CD14-positive monocyte (primary cell): ENCODE data around the gene FAM20C. TPM values are rescaled to one million over a fixed set of nuclear protein-coding genes. Genes with fewer than 3 reads are reported as not detected.
"Not testable (repeated sequence)": the region's sequence is repeated elsewhere in the genome, so short reads cannot be mapped to it uniquely, and the experiment has no call there.

Source experiments
- DNase-seq, 3 donors: peaks; one replicate each; pipeline ENCODE4 v3.0.0-alpha.2; 2011 to 2022
- H2AFZ ChIP-seq: 2 replicates; pipeline ENCODE4 v1.6.0; 2012; ENCODE audit warnings: mild to moderate bottlenecking, low read depth, low read length, inconsistent platforms; ENCODE audit not compliant: insufficient read depth, poor library complexity, severe bottlenecking
- H3K27ac ChIP-seq, 2 donors: 1 replicate in 1 of 2; 2 replicates in 1 of 2; pipeline ENCODE4 v1.5.1; 2012 to 2013; ENCODE audit warnings: low read length in 2 of 2, control low read depth in 1 of 2, inconsistent platforms in 1 of 2, low read depth in 1 of 2, mild to moderate bottlenecking in 1 of 2
- H3K27me3 ChIP-seq, 2 donors: one replicate each; pipeline versions ENCODE4 v1.6.0 to v1.6.1; 2011 to 2013; ENCODE audit warnings: low read length in 2 of 2; ENCODE audit not compliant: control insufficient read depth in 2 of 2, insufficient read depth in 2 of 2
- H3K36me3 ChIP-seq, 2 donors: replicated peaks in 1 of 2; 1 replicate in 1 of 2; 2 replicates in 1 of 2; pipeline versions ENCODE4 v1.5.1 to v1.6.1; 2012 to 2013; ENCODE audit warnings: low read length in 2 of 2, control low read depth in 1 of 2, inconsistent platforms in 1 of 2, mild to moderate bottlenecking in 1 of 2; ENCODE audit not compliant: insufficient read depth in 2 of 2, control insufficient read depth in 1 of 2
- H3K4me1 ChIP-seq, 2 donors: 1 replicate in 1 of 2; 2 replicates in 1 of 2; pipeline versions ENCODE4 v1.5.1 to v1.6.1; 2012 to 2013; ENCODE audit warnings: low read length in 2 of 2, control low read depth in 1 of 2, inconsistent platforms in 1 of 2, mild to moderate bottlenecking in 1 of 2, moderate library complexity in 1 of 2; ENCODE audit not compliant: insufficient read depth in 2 of 2, control insufficient read depth in 1 of 2
- H3K4me2 ChIP-seq: replicated peaks from 2 replicates; pipeline ENCODE3; 2012; ENCODE audit warnings: low read length, moderate library complexity, mild to moderate bottlenecking; ENCODE audit not compliant: poor library complexity, severe bottlenecking; ENCODE audit errors: extremely low read depth
- H3K4me3 ChIP-seq, 3 experiments: fragments of 200-600 bp in 1 of 3; sonication (generic) in 1 of 3; replicated peaks in 1 of 3; 1 replicate in 2 of 3; 2 replicates in 1 of 3; pipeline ENCODE4 v1.5.1; 2011 to 2013; ENCODE audit warnings: low read length in 3 of 3, mild to moderate bottlenecking in 3 of 3, control low read depth in 2 of 3, low read depth in 2 of 3, inconsistent platforms in 1 of 3, moderate library complexity in 1 of 3
- H3K79me2 ChIP-seq: 2 replicates; pipeline ENCODE4 v1.6.0; 2012; ENCODE audit warnings: mild to moderate bottlenecking, control low read depth, inconsistent platforms, low read length, moderate library complexity; ENCODE audit not compliant: insufficient read depth
- H3K9ac ChIP-seq: 2 replicates; pipeline ENCODE4 v1.6.0; 2017; ENCODE audit warnings: low read length, mild to moderate bottlenecking; ENCODE audit not compliant: insufficient read depth, poor library complexity, severe bottlenecking
- H3K9me3 ChIP-seq, 2 donors: replicated peaks in 1 of 2; 1 replicate in 1 of 2; 2 replicates in 1 of 2; pipeline versions ENCODE4 v1.5.1 to v1.6.1; 2012 to 2013; ENCODE audit warnings: low read length in 2 of 2, control low read depth in 1 of 2; ENCODE audit not compliant: control insufficient read depth in 1 of 2, insufficient read depth in 1 of 2
- H4K20me1 ChIP-seq: 2 replicates; pipeline ENCODE4 v1.6.0; 2012; ENCODE audit warnings: mild to moderate bottlenecking, low read length, control low read depth, moderate library complexity; ENCODE audit not compliant: insufficient read depth
- H3K27ac Mint-ChIP-seq, 7 donors: one replicate each; pipeline ENCODE4 v1.8.0; 2020; ENCODE audit warnings: mild to moderate bottlenecking in 7 of 7, mixed read lengths in 7 of 7, moderate library complexity in 6 of 7, inconsistent platforms in 2 of 7
- H3K27me3 Mint-ChIP-seq, 3 donors: one replicate each; pipeline ENCODE4 v1.8.0; 2021 to 2022; ENCODE audit warnings: low read depth in 3 of 3, mild to moderate bottlenecking in 3 of 3, mixed read lengths in 3 of 3, moderate library complexity in 3 of 3, inconsistent platforms in 1 of 3
- H3K36me3 Mint-ChIP-seq, 2 donors: one replicate each; pipeline ENCODE4 v1.8.0; 2020; ENCODE audit warnings: mixed read lengths in 2 of 2, inconsistent platforms in 1 of 2, mild to moderate bottlenecking in 1 of 2
- H3K4me1 Mint-ChIP-seq: one replicate; pipeline ENCODE4 v1.8.0; 2020; ENCODE audit warnings: mild to moderate bottlenecking, mixed read lengths
- H3K4me3 Mint-ChIP-seq, 2 donors: one replicate each; pipeline ENCODE4 v1.8.0; 2020; ENCODE audit warnings: mild to moderate bottlenecking in 2 of 2, mixed read lengths in 2 of 2, moderate library complexity in 1 of 2
- H3K9me3 Mint-ChIP-seq, 7 donors: one replicate each; pipeline ENCODE4 v1.8.0; 2020 to 2022; ENCODE audit warnings: mixed read lengths in 7 of 7, mild to moderate bottlenecking in 6 of 7, moderate library complexity in 6 of 7, inconsistent platforms in 2 of 7
- WGBS: methylation state at CpG from one replicate; pipeline ENCODE4 v1.1.5; 2013; ENCODE audit warnings: missing lambda C conversion rate; ENCODE audit not compliant: insufficient coverage; 5-methylcytosine and 5-hydroxymethylcytosine counted together
- intact Hi-C, 2 donors: fragments of 100-400 bp; cut with micrococcal nuclease; formaldehyde crosslinking; loops; one replicate each; pipeline versions ENCODE4 v1.15.0 to v1.15.1; 2023
- polyA plus RNA-seq, 3 donors: library from polyadenylated mRNA; depleted of rRNA in 1 of 3; unstranded in 2 of 3; stranded (reverse) in 1 of 3; fragments of 300-500 nt in 2 of 3; fragments of >200 nt in 1 of 3; fragmentation: Illumina TruSeq in 2 of 3; gene quantifications; 1 replicate in 2 of 3; 2 replicates in 1 of 3; pipeline ENCODE4 v1.2.3, GENCODE V29; 2012 to 2021
- TF ChIP-seq, protein P1 (sequence below): fragments of 200-600 bp; IDR thresholded peaks from one replicate; pipeline ENCODE4 v1.8.0; 2022; ENCODE audit warnings: antibody characterized with exemption, mild to moderate bottlenecking

Gene FAM20C
- polyA plus RNA-seq, 3 donors, result 1.2 to 32.2 (median 1.5) TPM

DNA sequence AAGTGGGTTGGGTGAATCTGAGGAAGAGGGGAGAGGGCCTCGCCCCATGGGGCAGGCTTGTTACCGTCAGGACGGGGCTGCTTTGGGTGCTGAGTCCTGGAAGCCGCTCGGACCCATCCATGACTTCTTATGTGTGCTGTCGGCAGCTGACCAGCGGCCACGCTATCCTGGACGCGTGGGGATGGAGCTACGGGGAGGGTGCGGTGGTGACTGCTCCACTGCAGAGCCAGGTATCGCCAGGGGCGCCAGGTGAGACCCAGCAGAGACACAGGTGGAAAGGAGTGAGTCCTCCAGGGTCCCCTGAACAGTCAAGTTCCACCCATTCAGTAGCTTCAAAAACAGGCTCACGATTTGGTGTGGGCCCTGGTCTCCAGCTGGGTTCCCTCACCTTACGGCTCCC is 10.6 kb upstream of the FAM20C start:
- no peak overlapping the region for H3K4me3 ChIP-seq
- H3K4me1 Mint-ChIP-seq, result peaks cover 2% of the 10 kb centered on the region
- no peak overlapping the region for H2AFZ ChIP-seq
- peak overlapping the region in 1 of 7 donors; percentile 25 for H3K27ac Mint-ChIP-seq
- peaks cover 0 to 2% of the 10 kb centered on the region in 2 donors for H3K27me3 ChIP-seq
- intact Hi-C loops, result no loop called here
- H3K4me3 Mint-ChIP-seq, result no peak overlapping the region
- peaks cover 4 to 26% (median 12%) of the 10 kb centered on the region in 3 donors for H3K27me3 Mint-ChIP-seq
- no peaks in the 10 kb centered on the region for H3K9me3 Mint-ChIP-seq
- no peaks in the 10 kb centered on the region for H3K36me3 ChIP-seq
- no peak for DNase-seq
- H4K20me1 ChIP-seq, result no peaks in the 10 kb centered on the region
- no peak overlapping the region for H3K4me2 ChIP-seq
- no peak overlapping the region for H3K9ac ChIP-seq
- no peaks in the 10 kb centered on the region for H3K4me1 ChIP-seq
- TF ChIP-seq, protein P1, sequence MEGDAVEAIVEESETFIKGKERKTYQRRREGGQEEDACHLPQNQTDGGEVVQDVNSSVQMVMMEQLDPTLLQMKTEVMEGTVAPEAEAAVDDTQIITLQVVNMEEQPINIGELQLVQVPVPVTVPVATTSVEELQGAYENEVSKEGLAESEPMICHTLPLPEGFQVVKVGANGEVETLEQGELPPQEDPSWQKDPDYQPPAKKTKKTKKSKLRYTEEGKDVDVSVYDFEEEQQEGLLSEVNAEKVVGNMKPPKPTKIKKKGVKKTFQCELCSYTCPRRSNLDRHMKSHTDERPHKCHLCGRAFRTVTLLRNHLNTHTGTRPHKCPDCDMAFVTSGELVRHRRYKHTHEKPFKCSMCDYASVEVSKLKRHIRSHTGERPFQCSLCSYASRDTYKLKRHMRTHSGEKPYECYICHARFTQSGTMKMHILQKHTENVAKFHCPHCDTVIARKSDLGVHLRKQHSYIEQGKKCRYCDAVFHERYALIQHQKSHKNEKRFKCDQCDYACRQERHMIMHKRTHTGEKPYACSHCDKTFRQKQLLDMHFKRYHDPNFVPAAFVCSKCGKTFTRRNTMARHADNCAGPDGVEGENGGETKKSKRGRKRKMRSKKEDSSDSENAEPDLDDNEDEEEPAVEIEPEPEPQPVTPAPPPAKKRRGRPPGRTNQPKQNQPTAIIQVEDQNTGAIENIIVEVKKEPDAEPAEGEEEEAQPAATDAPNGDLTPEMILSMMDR, result no peak
- H3K9me3 ChIP-seq, result no peaks in the 10 kb centered on the region
- H3K27ac ChIP-seq, result no peak overlapping the region
- no peaks in the 10 kb centered on the region for H3K36me3 Mint-ChIP-seq
- H3K79me2 ChIP-seq, result no peaks in the 10 kb centered on the region
- 94% methylated on average over 15 of the region's 16 CpGs for WGBS

DNA sequence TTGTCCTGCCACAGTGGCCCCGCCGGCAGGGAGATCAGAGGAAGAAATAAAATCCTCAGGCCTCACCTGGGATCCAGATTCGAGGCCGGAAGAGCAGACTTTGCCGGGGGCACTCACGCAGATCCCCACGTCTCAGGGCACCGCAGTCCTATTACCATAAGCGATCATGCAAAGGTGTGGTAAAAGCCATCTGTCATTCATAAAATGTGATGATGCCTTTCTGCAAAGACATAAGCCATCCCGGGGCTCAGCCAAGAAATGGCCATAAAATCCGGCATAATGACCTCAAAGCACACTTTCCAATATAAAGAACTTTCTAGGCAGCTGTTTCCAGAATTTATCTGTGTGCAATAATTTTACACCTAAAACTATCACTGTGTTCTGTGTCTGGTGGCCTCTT is 9.9 kb upstream of the FAM20C start:
- H3K9me3 Mint-ChIP-seq, H3K9me3 ChIP-seq, DNase-seq, H3K4me1 ChIP-seq, intact Hi-C loops, H3K79me2 ChIP-seq, H4K20me1 ChIP-seq, H2AFZ ChIP-seq, H3K4me3 Mint-ChIP-seq, H3K4me3 ChIP-seq, H3K36me3 ChIP-seq, H3K4me2 ChIP-seq, H3K9ac ChIP-seq, H3K27ac ChIP-seq, H3K27me3 ChIP-seq, H3K27ac Mint-ChIP-seq, H3K4me1 Mint-ChIP-seq, H3K36me3 Mint-ChIP-seq: not testable (repeated sequence)
- WGBS, result 83% methylated on average over 1 of the region's 11 CpGs
- H3K27me3 Mint-ChIP-seq, result peaks cover 7 to 29% (median 15%) of the 10 kb centered on the region in 3 donors
